Keratinocyte (primary cell): ENCODE measurements around the gene WDR35. TPM values are rescaled to one million over a fixed set of nuclear protein-coding genes. Genes with fewer than 3 reads are reported as not detected.
A peak's percentile ranks its signal among the peaks of the same experiment; 100 is the strongest.

ENCODE experiments used
- DNase-seq: peaks from one replicate; pipeline ENCODE4 v3.0.0-alpha.2; 2011; ENCODE audit warnings: low read depth, missing footprints, low spot score
- FAIRE-seq: peaks from 2 replicates; lab custom pipeline; 2011; peaks lifted over from hg19 to GRCh38; lab: Jason Lieb, UNC
- H2AFZ ChIP-seq: 2 replicates; pipeline ENCODE4 v1.6.0; 2012; ENCODE audit warnings: low read length, control low read depth, inconsistent platforms; ENCODE audit not compliant: control insufficient read depth
- H3K27ac ChIP-seq: 2 replicates; pipeline ENCODE4 v1.5.1; 2011; ENCODE audit warnings: low read length; ENCODE audit not compliant: control insufficient read depth, insufficient read depth
- H3K27me3 ChIP-seq: 3 replicates; pipeline ENCODE4 v1.6.0; 2011; ENCODE audit warnings: low read length; ENCODE audit not compliant: control insufficient read depth, insufficient read depth; ENCODE audit errors: extremely low read depth
- H3K36me3 ChIP-seq, 2 experiments: 2 replicates in 1 of 2; 3 replicates in 1 of 2; pipeline ENCODE4 v1.5.1; 2011; ENCODE audit warnings: low read length in 2 of 2, mild to moderate bottlenecking in 1 of 2; ENCODE audit not compliant: control insufficient read depth in 2 of 2, insufficient read depth in 2 of 2; ENCODE audit errors: extremely low read depth in 1 of 2
- H3K4me1 ChIP-seq: 3 replicates; pipeline ENCODE4 v1.5.1; 2011; ENCODE audit warnings: low read length; ENCODE audit not compliant: control insufficient read depth, insufficient read depth; ENCODE audit errors: extremely low read depth
- H3K4me2 ChIP-seq: 3 replicates; pipeline ENCODE4 v1.6.0; 2011; ENCODE audit warnings: low read depth, low read length; ENCODE audit not compliant: control insufficient read depth, insufficient read depth; ENCODE audit errors: extremely low read depth
- H3K4me3 ChIP-seq, 3 experiments: fragments of 200-600 bp in 1 of 3; sonication (generic) in 1 of 3; 2 replicates in 2 of 3; 3 replicates in 1 of 3; pipeline ENCODE4 v1.5.1; 2011 to 2016; ENCODE audit warnings: low read length in 3 of 3, mild to moderate bottlenecking in 3 of 3, control low read depth in 2 of 3, inconsistent platforms in 1 of 3, low read depth in 1 of 3, mixed read lengths in 1 of 3, mixed run types in 1 of 3, moderate library complexity in 1 of 3; ENCODE audit not compliant: control insufficient read depth in 2 of 3, insufficient read depth in 2 of 3; ENCODE audit errors: extremely low read depth in 1 of 3
- H3K79me2 ChIP-seq: 2 replicates; pipeline ENCODE4 v1.6.0; 2012; ENCODE audit warnings: low read length; ENCODE audit not compliant: control insufficient read depth, insufficient read depth
- H3K9ac ChIP-seq: 3 replicates; pipeline ENCODE4 v1.6.0; 2011; ENCODE audit warnings: low read length; ENCODE audit not compliant: control insufficient read depth, insufficient read depth; ENCODE audit errors: extremely low read depth
- H3K9me1 ChIP-seq: 3 replicates; pipeline ENCODE4 v1.6.0; 2011; ENCODE audit warnings: low read length; ENCODE audit not compliant: control insufficient read depth, insufficient read depth; ENCODE audit errors: extremely low read depth
- H3K9me3 ChIP-seq: 2 replicates; pipeline ENCODE4 v1.5.1; 2012; ENCODE audit warnings: low read depth, low read length; ENCODE audit not compliant: control insufficient read depth
- H4K20me1 ChIP-seq: 3 replicates; pipeline ENCODE4 v1.6.0; 2011; ENCODE audit warnings: low read length; ENCODE audit not compliant: control insufficient read depth, insufficient read depth; ENCODE audit errors: extremely low read depth
- CTCF ChIP-seq, 3 experiments: IDR thresholded peaks in 1 of 3; conservative IDR thresholded peaks in 1 of 3; optimal IDR thresholded peaks in 1 of 3; 2 replicates in 2 of 3; 3 replicates in 1 of 3; pipeline versions ENCODE3 to v1.5.1; 2011; ENCODE audit warnings: low read length in 3 of 3, mild to moderate bottlenecking in 3 of 3, moderate library complexity in 2 of 3, control low read depth in 1 of 3, inconsistent platforms in 1 of 3; ENCODE audit not compliant: insufficient read depth in 2 of 3; ENCODE audit errors: extremely low read depth in 1 of 3
- EZH2 ChIP-seq: IDR thresholded peaks from one replicate; pipeline ENCODE4 v1.6.1; 2012; ENCODE audit warnings: inconsistent platforms, mild to moderate bottlenecking, low read length, moderate library complexity
- dilution Hi-C: fragments of 300-500 bp; cut with MboI; formaldehyde crosslinking; loops from one replicate; pipeline ENCODE4 v1.7.0; 2020; ENCODE audit warnings: low sequenced_read_pairs; ENCODE audit not compliant: extremely low pct_ligation_motif_present
- polyA plus RNA-seq, 5 experiments: library from polyadenylated mRNA; depleted of rRNA in 3 of 5; stranded (reverse) in 3 of 5; stranded (forward) in 1 of 5; unstranded in 1 of 5; fragments of >200 nt; gene quantifications; 1 replicate in 1 of 5; 2 replicates in 3 of 5; 3 replicates in 1 of 5; pipeline versions ENCODE4 v1.2.1 to v1.2.3, GENCODE V29; 2011 to 2012; ENCODE audit warnings: missing spikeins in 2 of 5, low read depth in 1 of 5, low replicate concordance in 1 of 5

The WDR35 gene
- polyA plus RNA-seq, 1 donor (not counting 4 experiments of a cell fraction or from before 2014, with no cell fraction given): 8.8 TPM

GRCh38 chr2:19933351-19933981 lies 56.4 kb downstream of the WDR35 start:
- H4K20me1 ChIP-seq: no peaks in the 10 kb centered on the region
- H3K27me3 ChIP-seq: no peaks in the 10 kb centered on the region
- H3K4me1 ChIP-seq: peaks cover 13% of the 10 kb centered on the region
- no peaks in the 10 kb centered on the region for H3K9me3 ChIP-seq
- dilution Hi-C loops: no loop called here
- FAIRE-seq: peak; percentile 95
- TF ChIP-seq CTCF (optimal IDR thresholded peaks at IDR 0.05 in 1 of 3, IDR thresholded peaks at IDR 0.05 in 1 of 3, conservative IDR thresholded peaks at IDR 0.05 in 1 of 3; ENCODE audit: extremely low read depth in 1 of 3, insufficient read depth in 2 of 3, low read length in 3 of 3): no peak
- no peak for TF ChIP-seq EZH2
- H3K27ac ChIP-seq: peak overlapping the region; percentile 65
- peak overlapping the region; percentile 60 for H3K4me2 ChIP-seq
- peaks cover 4 to 8% of the 10 kb centered on the region in 2 experiments for H3K36me3 ChIP-seq
- H3K9me1 ChIP-seq: no peaks in the 10 kb centered on the region
- peak; percentile 13 for DNase-seq
- H3K79me2 ChIP-seq: no peaks in the 10 kb centered on the region
- H3K9ac ChIP-seq: peak overlapping the region; percentile 2
- H2AFZ ChIP-seq: peak overlapping the region; percentile 44
- peak overlapping the region in 2 of 3 experiments; percentile 22 to 34 for H3K4me3 ChIP-seq

GRCh38 chr2:19932928-19933327 lies 57.0 kb downstream of the WDR35 start:
- TF ChIP-seq CTCF (optimal IDR thresholded peaks at IDR 0.05 in 1 of 3, IDR thresholded peaks at IDR 0.05 in 1 of 3, conservative IDR thresholded peaks at IDR 0.05 in 1 of 3; ENCODE audit: extremely low read depth in 1 of 3, insufficient read depth in 2 of 3, low read length in 3 of 3): no peak
- no peak for TF ChIP-seq EZH2
- Histone ChIP-seq H3K27ac (peak overlapping the region; percentile 65), H3K4me1 (peaks cover 13% of the 10 kb centered on the region), H3K4me3 (peak overlapping the region in 2 of 3 experiments; percentile 22 to 34), H3K9ac (no peak overlapping the region), H4K20me1 (no peaks in the 10 kb centered on the region), H3K9me3 (no peaks in the 10 kb centered on the region), H3K4me2 (peak overlapping the region; percentile 60), H3K36me3 (peaks cover 4 to 8% of the 10 kb centered on the region in 2 experiments), H3K27me3 (no peaks in the 10 kb centered on the region), H3K9me1 (no peaks in the 10 kb centered on the region), H2AFZ (peak overlapping the region; percentile 44), H3K79me2 (no peaks in the 10 kb centered on the region)
- dilution Hi-C loops: no loop called here
- FAIRE-seq (no peak), DNase-seq (no peak)
